PC-3 (cell line): ENCODE data around the gene SLC39A6. TPM values are rescaled to one million over a fixed set of nuclear protein-coding genes. Genes with fewer than 3 reads are reported as not detected.
"Not testable (repeated sequence)": the region's sequence is repeated elsewhere in the genome, so short reads cannot be mapped to it uniquely, and the experiment has no call there.

Source experiments
- ATAC-seq: fragments of 200-7000 bp; cut with Tn5 transposase; 2 replicates; pipeline ENCODE4 v1.9.1; 2020; ENCODE audit warnings: mild to moderate bottlenecking, moderate library complexity
- BruUV-seq: library from RNA; stranded (reverse); fragments of 400-500 nt; replicated peaks from 2 replicates; lab custom pipeline; 2021; lab: Mats Ljungman, UMichigan
- CTCF ChIA-PET: fragments of 300-600 bp; sonication (Branson Sonifier 250); formaldehyde crosslinking; loops from one replicate; lab custom pipeline; 2022; ENCODE audit warnings: antibody characterized with exemption; lab: Charles Lee
- POLR2A ChIA-PET: fragments of 300-600 bp; sonication (Branson Sonifier 250); formaldehyde crosslinking; loops from one replicate; lab custom pipeline; 2022; ENCODE audit warnings: antibody characterized with exemption; ENCODE audit not compliant: unreplicated experiment; lab: Charles Lee
- DNase-seq: peaks from one replicate; pipeline ENCODE4 v3.0.0-alpha.2; 2015
- H2AFZ ChIP-seq: fragments of 300-600 bp; sonication (generic); 2 replicates; pipeline ENCODE4 v1.6.0; 2016; ENCODE audit warnings: antibody characterized with exemption, low read length
- H3F3A ChIP-seq: fragments of 300-600 bp; sonication (generic); one replicate; pipeline ENCODE4 v1.6.0; 2017; ENCODE audit warnings: antibody characterized with exemption, low read length, control low read depth, mild to moderate bottlenecking; ENCODE audit not compliant: unreplicated experiment
- H3K27ac ChIP-seq: fragments of 300-600 bp; sonication (generic); 2 replicates; pipeline ENCODE4 v1.5.1; 2016; ENCODE audit warnings: mild to moderate bottlenecking, low read length
- H3K27me3 ChIP-seq: fragments of 300-600 bp; sonication (generic); 2 replicates; pipeline ENCODE4 v1.6.1; 2016; ENCODE audit warnings: low read length, mixed read lengths
- H3K36me3 ChIP-seq: fragments of 300-600 bp; sonication (generic); 2 replicates; pipeline ENCODE4 v1.6.1; 2016; ENCODE audit warnings: low read depth, mixed run types, low read length, mixed read lengths
- H3K4me1 ChIP-seq: fragments of 300-600 bp; sonication (generic); 2 replicates; pipeline ENCODE4 v1.5.1; 2016; ENCODE audit warnings: low read length; ENCODE audit not compliant: insufficient read depth
- H3K4me2 ChIP-seq: fragments of 300-600 bp; sonication (generic); 2 replicates; pipeline ENCODE4 v1.6.0; 2016; ENCODE audit warnings: low read length
- H3K4me3 ChIP-seq: fragments of 300-600 bp; sonication (generic); 2 replicates; pipeline ENCODE4 v1.5.1; 2016; ENCODE audit warnings: mild to moderate bottlenecking, low read length, mixed read lengths
- H3K79me2 ChIP-seq: fragments of 300-600 bp; sonication (generic); 2 replicates; pipeline ENCODE4 v1.6.1; 2017; ENCODE audit warnings: low read length, mixed read lengths
- H3K9ac ChIP-seq: fragments of 300-600 bp; sonication (generic); 2 replicates; pipeline ENCODE4 v1.6.0; 2016; ENCODE audit warnings: mild to moderate bottlenecking, low read length
- H3K9me2 ChIP-seq: fragments of 300-600 bp; sonication (generic); replicated peaks from 2 replicates; pipeline ENCODE4 v1.6.1; 2016; ENCODE audit warnings: mixed run types, low read length, mixed read lengths
- H3K9me3 ChIP-seq: fragments of 300-600 bp; sonication (generic); 2 replicates; pipeline ENCODE4 v1.6.1; 2016; ENCODE audit warnings: low read length, mixed read lengths
- H4K20me1 ChIP-seq: fragments of 300-600 bp; sonication (generic); 2 replicates; pipeline ENCODE4 v1.6.1; 2016; ENCODE audit warnings: low read length, mixed read lengths
- CTCF ChIP-seq: fragments of 300-600 bp; sonication (generic); conservative IDR thresholded peaks from 2 replicates; pipeline ENCODE4 v1.5.1; 2017; ENCODE audit warnings: antibody characterized with exemption, low read depth, mild to moderate bottlenecking, low read length
- EZH2 ChIP-seq: fragments of 300-600 bp; sonication (generic); IDR thresholded peaks from one replicate; pipeline ENCODE4 v1.6.1; 2017; ENCODE audit warnings: antibody characterized with exemption, mild to moderate bottlenecking, low read length; ENCODE audit not compliant: unreplicated experiment
- EZH2phosphoT487 ChIP-seq: fragments of 300-600 bp; sonication (generic); IDR thresholded peaks from 2 replicates; pipeline ENCODE4 v1.6.1; 2018; ENCODE audit warnings: mild to moderate bottlenecking, antibody characterized with exemption, low read length, borderline replicate concordance
- intact Hi-C: fragments of 100-400 bp; cut with micrococcal nuclease; formaldehyde crosslinking; loops from 2 replicates; pipeline ENCODE4 v1.9.0; 2023
- total RNA-seq: library from RNA; depleted of rRNA; stranded (reverse); fragments of >200 nt; gene quantifications from 2 replicates; pipeline ENCODE4 v1.2.3, GENCODE V29; 2014

SLC39A6 gene
- total RNA-seq, 1 experiment from 2014 or later, result 25.5 TPM

- ChIA-PET POLR2A (no interaction called here), CTCF (no interaction called here)
- Histone ChIP-seq H3K4me1 (no peaks in the 10 kb centered on the region), H3K79me2 (no peaks in the 10 kb centered on the region), H3K9me3 (no peaks in the 10 kb centered on the region), H3F3A (no peaks in the 10 kb centered on the region), H3K9me2 (no peaks in the 10 kb centered on the region), H3K4me3 (no peak overlapping the region), H3K9ac (no peak overlapping the region), H4K20me1 (no peaks in the 10 kb centered on the region), H3K27me3 (no peaks in the 10 kb centered on the region), H3K4me2 (no peak overlapping the region), H3K27ac (no peak overlapping the region), H3K36me3 (no peaks in the 10 kb centered on the region), H2AFZ (no peak overlapping the region)
- no TSS peak for BruUV-seq
- DNase-seq (no peak), ATAC-seq (no peak)
- TF ChIP-seq CTCF, result no peak
- TF ChIP-seq EZH2, result no peak
- TF ChIP-seq EZH2phosphoT487, result no peak
- intact Hi-C loops, result no loop called here
Observed at GRCh38 chr18:36083729-36084128, 45.4 kb downstream of the SLC39A6 start.

- POLR2A ChIA-PET, H3K4me2 ChIP-seq, H2AFZ ChIP-seq, H3K9me2 ChIP-seq, intact Hi-C loops, H3K4me1 ChIP-seq, H3F3A ChIP-seq, H3K79me2 ChIP-seq, H4K20me1 ChIP-seq, H3K27me3 ChIP-seq, H3K9ac ChIP-seq, H3K27ac ChIP-seq, H3K36me3 ChIP-seq, ATAC-seq, H3K9me3 ChIP-seq, H3K4me3 ChIP-seq, DNase-seq, BruUV-seq, CTCF ChIA-PET: not testable (repeated sequence)
Observed at GRCh38 chr18:36081118-36081517, 48.0 kb downstream of the SLC39A6 start.

GRCh38 chr18:36078751-36079529, 50.2 kb downstream of the SLC39A6 start:
- intact Hi-C loops, result no loop called here
- no peaks in the 10 kb centered on the region for H3F3A ChIP-seq
- no peaks in the 10 kb centered on the region for H4K20me1 ChIP-seq
- no peaks in the 10 kb centered on the region; the same call in 1 of the 2 replicates for H3K4me1 ChIP-seq
- TF ChIP-seq CTCF (no peak), EZH2 (no peak), EZH2phosphoT487 (no peak)
- H3K9me2 ChIP-seq, result no peaks in the 10 kb centered on the region
- H3K27ac ChIP-seq, result no peak overlapping the region
- DNase-seq (no peak), ATAC-seq (no peak)
- POLR2A ChIA-PET, result no interaction called here
- CTCF ChIA-PET, result no interaction called here
- no peak overlapping the region for H3K4me3 ChIP-seq
- H3K9me3 ChIP-seq, result no peaks in the 10 kb centered on the region
- no peaks in the 10 kb centered on the region for H3K27me3 ChIP-seq
- no peak overlapping the region for H3K9ac ChIP-seq
- H2AFZ ChIP-seq, result no peak overlapping the region
- no peaks in the 10 kb centered on the region for H3K36me3 ChIP-seq
- no peaks in the 10 kb centered on the region for H3K79me2 ChIP-seq
- H3K4me2 ChIP-seq, result no peak overlapping the region
- BruUV-seq, result no TSS peak

GRCh38 chr18:36077764-36078163, 51.4 kb downstream of the SLC39A6 start:
- POLR2A ChIA-PET, ATAC-seq, CTCF ChIA-PET, H3K27me3 ChIP-seq, intact Hi-C loops, H3K9me2 ChIP-seq, H3F3A ChIP-seq, H3K79me2 ChIP-seq, H4K20me1 ChIP-seq, H3K4me2 ChIP-seq, H3K27ac ChIP-seq, H3K9ac ChIP-seq, H3K4me1 ChIP-seq, H3K36me3 ChIP-seq, H2AFZ ChIP-seq, DNase-seq, H3K9me3 ChIP-seq, H3K4me3 ChIP-seq, BruUV-seq: not testable (repeated sequence)
